Lung (tissue), 12 donors: Measurements from ENCODE around the gene AADACL3. TPM values are rescaled to one million over a fixed set of nuclear protein-coding genes. Genes with fewer than 3 reads are reported as not detected.
"Not testable (repeated sequence)": the region's sequence is repeated elsewhere in the genome, so short reads cannot be mapped to it uniquely, and the experiment has no call there.

Source experiments
- ATAC-seq: fragments of 200-7000 bp; cut with Tn5 transposase; one replicate; pipeline ENCODE4 v1.9.1; 2020; ENCODE audit warnings: moderate number of reproducible peaks; ENCODE audit not compliant: insufficient read depth, low FRiP score
- DNase-seq, 3 donors: peaks; one replicate each; pipeline ENCODE4 v3.0.0-alpha.2; 2013 to 2017
- H3K27ac ChIP-seq, 2 donors: one replicate each; pipeline ENCODE4 v1.5.1; 2013; ENCODE audit warnings: mild to moderate bottlenecking in 2 of 2, moderate library complexity in 2 of 2, control low read depth in 1 of 2, inconsistent platforms in 1 of 2, low read depth in 1 of 2, low read length in 1 of 2
- H3K27me3 ChIP-seq, 3 donors: one replicate each; pipeline ENCODE4 v1.5.1; 2013; ENCODE audit warnings: low read length in 2 of 3; ENCODE audit not compliant: control insufficient read depth in 3 of 3, insufficient read depth in 3 of 3
- H3K36me3 ChIP-seq, 4 donors: one replicate each; pipeline ENCODE4 v1.5.1; 2013; ENCODE audit warnings: low read length in 4 of 4, mild to moderate bottlenecking in 1 of 4, moderate library complexity in 1 of 4; ENCODE audit not compliant: control insufficient read depth in 4 of 4, insufficient read depth in 4 of 4
- H3K4me1 ChIP-seq, 5 donors: one replicate each; pipeline ENCODE4 v1.5.1; 2013; ENCODE audit warnings: low read length in 5 of 5, mild to moderate bottlenecking in 2 of 5, moderate library complexity in 1 of 5; ENCODE audit not compliant: control insufficient read depth in 5 of 5, insufficient read depth in 5 of 5
- H3K4me3 ChIP-seq: one replicate; pipeline ENCODE4 v1.5.1; 2013; ENCODE audit warnings: mild to moderate bottlenecking, control low read depth, moderate library complexity
- H3K9ac ChIP-seq, 2 donors: one replicate each; pipeline ENCODE4 v1.5.1; 2013; ENCODE audit warnings: low read length in 2 of 2, control low read depth in 1 of 2; ENCODE audit not compliant: insufficient read depth in 1 of 2
- H3K9me3 ChIP-seq, 4 donors: one replicate each; pipeline ENCODE4 v1.5.1; 2013; ENCODE audit warnings: low read length in 3 of 4, mild to moderate bottlenecking in 1 of 4, moderate library complexity in 1 of 4; ENCODE audit not compliant: control insufficient read depth in 4 of 4, insufficient read depth in 3 of 4
- CTCF ChIP-seq: IDR thresholded peaks from 2 replicates; pipeline ENCODE4 v1.5.1; 2012; ENCODE audit warnings: mild to moderate bottlenecking; ENCODE audit errors: control extremely low read depth, extremely low read depth
- WGBS, 2 donors: extraction: QIAGEN DNeasy Blood & Tissue Kit; methylation state at CpG; one replicate each; pipeline ENCODE4 v1.1.7; 2013; 5-methylcytosine and 5-hydroxymethylcytosine counted together
- polyA plus RNA-seq, 2 donors: library from polyadenylated mRNA; stranded (reverse); fragments of 200-250 nt; gene quantifications; one replicate each; pipeline ENCODE4 v1.2.1, GENCODE V29; 2013
- total RNA-seq, 2 donors: library from RNA; depleted of rRNA in 1 of 2; stranded (reverse); fragments of >200 nt in 1 of 2; gene quantifications; one replicate each; pipeline ENCODE4 v1.2.1, GENCODE V29; 2014 to 2021
- donor health status: control.
- donor health status: control.
- donor health status: Bipolar disorder and iron deficiency.
- donor health status: healthy.
- donor health status: DM: yes; HTN: yes; CAD: no.

Gene AADACL3
- total and polyA plus RNA-seq, 4 donors: not detected

DNA sequence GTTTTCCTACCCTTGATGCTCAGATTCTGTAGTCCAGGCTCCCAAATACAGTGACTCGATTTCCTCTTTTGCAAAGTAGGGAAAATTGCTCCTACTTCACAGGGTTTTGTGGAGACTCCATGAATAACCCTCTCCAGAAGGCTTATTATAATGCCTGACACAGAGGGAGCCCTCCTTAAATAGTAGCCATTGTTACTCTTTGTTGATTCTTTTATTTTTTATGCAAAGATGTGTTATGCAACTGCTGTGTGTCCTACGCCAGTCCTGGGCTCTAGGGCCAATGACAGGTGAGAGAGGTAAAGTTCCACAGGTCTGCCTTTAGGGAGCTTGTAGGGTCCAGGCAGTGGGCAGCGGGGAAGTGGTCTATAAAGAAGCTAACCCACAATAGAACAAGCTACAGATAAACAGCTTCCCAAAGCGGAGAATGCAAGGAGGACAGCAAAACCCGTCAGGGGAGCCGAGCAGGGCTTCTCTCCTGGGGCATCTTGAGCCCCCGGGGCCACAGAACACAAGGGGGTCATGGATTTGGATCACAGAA is 1.5 kb downstream of the AADACL3 start:
- peaks cover 0 to 6% (median 0%) of the 10 kb centered on the region in 3 donors for H3K27me3 ChIP-seq
- H3K4me1 ChIP-seq: no peaks in the 10 kb centered on the region
- WGBS, 2 donors: 82 to 83% methylated on average over 7 of the region's 7 CpGs
- H3K4me3 ChIP-seq: no peak overlapping the region
- no peaks in the 10 kb centered on the region for H3K9me3 ChIP-seq
- ATAC-seq: no peak
- TF ChIP-seq CTCF: no peak
- no peak overlapping the region for H3K27ac ChIP-seq
- no peak for DNase-seq
- H3K36me3 ChIP-seq: no peaks in the 10 kb centered on the region
- H3K9ac ChIP-seq: no peak overlapping the region

GRCh38 chr1:12722626-12723025 is 6.7 kb downstream of the AADACL3 start:
- DNase-seq (no peak), ATAC-seq (no peak)
- Histone ChIP-seq H3K4me1 (no peaks in the 10 kb centered on the region), H3K27ac (no peak overlapping the region), H3K36me3 (no peaks in the 10 kb centered on the region), H3K9me3 (peaks cover 0 to 6% (median 0%) of the 10 kb centered on the region in 4 donors), H3K9ac (no peak overlapping the region), H3K27me3 (peaks cover 0 to 9% (median 0%) of the 10 kb centered on the region in 3 donors), H3K4me3 (no peak overlapping the region)
- TF ChIP-seq CTCF: no peak
- WGBS, 2 donors: 76 to 91% methylated on average over 1 of the region's 1 CpG

- H3K27me3 ChIP-seq: peaks cover 0 to 2% (median 0%) of the 10 kb centered on the region in 3 donors
- TF ChIP-seq CTCF: no peak
- no peaks in the 10 kb centered on the region for H3K36me3 ChIP-seq
- H3K27ac ChIP-seq: no peak overlapping the region
- peaks cover 0 to 14% (median 9%) of the 10 kb centered on the region in 4 donors for H3K9me3 ChIP-seq
- H3K4me3 ChIP-seq: no peak overlapping the region
- WGBS, 2 donors: 88% methylated on average over 2 of the region's 2 CpGs
- no peak overlapping the region for H3K9ac ChIP-seq
- no peak for DNase-seq
- no peak for ATAC-seq
- no peaks in the 10 kb centered on the region for H3K4me1 ChIP-seq
Observed at GRCh38 chr1:12728391-12728790, 12.5 kb downstream of the AADACL3 start.

DNA sequence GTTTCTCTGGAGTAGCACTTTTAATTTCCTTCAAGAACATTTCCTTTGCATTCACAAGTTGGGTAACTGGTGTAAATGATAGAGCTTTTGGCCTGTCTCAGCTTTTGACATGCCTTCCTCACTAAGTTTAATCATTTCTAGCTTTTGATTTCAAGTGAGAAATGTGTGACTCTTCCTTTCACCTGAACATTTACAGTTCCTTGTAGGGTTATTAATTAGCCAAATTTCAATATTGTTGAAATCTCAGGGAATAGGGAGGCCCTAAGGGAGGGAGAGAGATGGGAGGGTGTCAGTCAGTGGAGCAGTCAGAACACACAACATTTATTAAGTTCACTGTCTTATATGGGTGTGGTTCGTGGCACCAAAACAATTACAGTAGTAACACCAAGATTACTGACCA is 14.2 kb downstream of the AADACL3 start:
- H3K9ac ChIP-seq: no peak overlapping the region
- no peak overlapping the region for H3K4me3 ChIP-seq
- no peak for ATAC-seq
- DNase-seq: no peak
- no peaks in the 10 kb centered on the region for H3K36me3 ChIP-seq
- no peak for TF ChIP-seq CTCF
- H3K27me3 ChIP-seq: peaks cover 0 to 2% (median 0%) of the 10 kb centered on the region in 3 donors
- H3K27ac ChIP-seq: no peak overlapping the region
- H3K4me1 ChIP-seq: no peaks in the 10 kb centered on the region
- 78 to 88% methylated on average over 1 of the region's 1 CpG for WGBS, 2 donors
- H3K9me3 ChIP-seq: peaks cover 0 to 14% (median 9%) of the 10 kb centered on the region in 4 donors

GRCh38 chr1:12731084-12731483 is 15.2 kb downstream of the AADACL3 start:
- H3K4me1 ChIP-seq, H3K27me3 ChIP-seq, H3K36me3 ChIP-seq, H3K9ac ChIP-seq, H3K27ac ChIP-seq, ATAC-seq, DNase-seq, H3K4me3 ChIP-seq: not testable (repeated sequence)
- peaks cover 0 to 14% (median 9%) of the 10 kb centered on the region in 4 donors for H3K9me3 ChIP-seq
- 76 to 90% methylated on average over 2 of the region's 2 CpGs for WGBS, 2 donors
